ENCODE data around the gene LRRC23. TPM values are rescaled to one million over a fixed set of nuclear protein-coding genes. Genes with fewer than 3 reads are reported as not detected.

The LRRC23 gene
- total and polyA plus RNA-seq, 9 of the 15 experiments (the other 6 are each of a cell fraction or from before 2014, with no cell fraction given) = 2.2 to 7.0 (median 3.0) TPM

- no peak overlapping the region for H3K4me3 ChIP-seq
- no peaks in the 10 kb centered on the region for H4K20me1 ChIP-seq (replicated peaks; ENCODE audit: control insufficient read depth, insufficient read depth, low read length)
- intact Hi-C loops (cut with micrococcal nuclease) = no loop called here
- no peaks in the 10 kb centered on the region for H3K36me3 ChIP-seq (ENCODE audit: control insufficient read depth, insufficient read depth, low read length)
- H2AFZ ChIP-seq (ENCODE audit: low read depth, low read length) = peak overlapping the region; percentile 55; the same call in 1 of the 2 replicates
- CTCF ChIA-PET (ENCODE audit: low intra/inter-chr PET ratio) = no interaction called here
- H3K79me2 ChIP-seq (ENCODE audit: control insufficient read depth, insufficient read depth, low read length) = 0 out of 3 replicates have a peak, but pooled peaks cover 2% of the 10 kb centered on the region
- no peak overlapping the region for H3K27ac ChIP-seq (ENCODE audit: extremely low read depth, low read depth, low read length)
- BruUV-seq (replicated peaks) = no TSS peak
- peaks cover 13 to 14% of the 10 kb centered on the region in 2 experiments for H3K4me1 ChIP-seq (replicated peaks in 1 of 2; ENCODE audit: control insufficient read depth in 2 of 2, insufficient read depth in 2 of 2, low read length in 2 of 2)
- TF ChIP-seq RNF219 (CRISPR knock-in tag; IDR thresholded peaks at IDR 0.05) (no peak), CBFA2T3 (IDR thresholded peaks at IDR 0.05) (no peak), TEAD2 (tag; IDR thresholded peaks at IDR 0.05) (no peak), NR3C1 (CRISPR knock-in tag; IDR thresholded peaks at IDR 0.05) (no peak), STAT5A (IDR thresholded peaks at IDR 0.05; ENCODE audit: borderline replicate concordance, low read length) (no peak), ZNF584 (CRISPR knock-in tag; IDR thresholded peaks at IDR 0.05; ENCODE audit: low read depth) (no peak), CBFA2T2 (conservative IDR thresholded peaks at IDR 0.05) (no peak)
- no peak overlapping the region for H3K4me2 ChIP-seq (ENCODE audit: insufficient read depth, low read length)
- H3K27me3 ChIP-seq (ENCODE audit: control insufficient read depth in 2 of 2, insufficient read depth in 2 of 2, low read length in 2 of 2) = no peaks in the 10 kb centered on the region
- in situ Hi-C loops (cut with MboI) = no loop called here
- 49% methylated on average over 2 of the region's 3 CpGs for WGBS (ENCODE audit: insufficient coverage, low coverage, missing lambda C conversion rate)
- POLR2A ChIA-PET = no interaction called here
- H3K9ac ChIP-seq (ENCODE audit: insufficient read depth in 1 of 2, low read depth in 2 of 2, low read length in 2 of 2) = no peak overlapping the region
- DNase-seq (ENCODE audit: extremely low read depth in 1 of 4, low spot score in 3 of 4) (no peak), ATAC-seq (no peak), FAIRE-seq (no peak)
- no peaks in the 10 kb centered on the region for H3K9me3 ChIP-seq (replicated peaks; ENCODE audit: control insufficient read depth, insufficient read depth, low read depth, low read length)
- no peaks in the 10 kb centered on the region for H3K9me1 ChIP-seq (ENCODE audit: control insufficient read depth, insufficient read depth, low read length)
Observed at GRCh38 chr12:6894321-6894720, 10.3 kb upstream of the LRRC23 start.
